Esophagus muscularis mucosa (tissue), 4 donors: Measurements from ENCODE around the gene KCNN1. TPM values are rescaled to one million over a fixed set of nuclear protein-coding genes. Genes with fewer than 3 reads are reported as not detected.

Experiments used
- DNase-seq: peaks from one replicate; pipeline ENCODE4 v3.0.0-alpha.2; 2017; ENCODE audit errors: extremely low spot score
- H3K27ac ChIP-seq, 4 donors: fragments of 200-600 bp; sonication (generic); replicated peaks in 1 of 4; 1 replicate in 3 of 4; 2 replicates in 1 of 4; pipeline ENCODE4 v1.5.1; 2016 to 2019; ENCODE audit warnings: mild to moderate bottlenecking in 1 of 4
- H3K27me3 ChIP-seq, 4 donors: fragments of 200-600 bp; sonication (generic); one replicate each; pipeline versions ENCODE4 v1.5.1 to v1.6.0; 2016 to 2019
- H3K36me3 ChIP-seq, 4 donors: fragments of 200-600 bp; sonication (generic); one replicate each; pipeline ENCODE4 v1.5.1; 2016 to 2019
- H3K4me1 ChIP-seq, 4 donors: fragments of 200-600 bp; sonication (generic); one replicate each; pipeline ENCODE4 v1.5.1; 2016 to 2019
- H3K4me3 ChIP-seq, 4 donors: fragments of 200-600 bp; sonication (generic); 1 replicate in 2 of 4; 2 replicates in 2 of 4; pipeline ENCODE4 v1.5.1; 2016 to 2019; ENCODE audit warnings: mild to moderate bottlenecking in 4 of 4, moderate library complexity in 1 of 4
- H3K9me3 ChIP-seq, 4 donors: fragments of 200-600 bp; sonication (generic); 1 replicate in 3 of 4; 2 replicates in 1 of 4; pipeline ENCODE4 v1.5.1; 2016 to 2019
- CTCF ChIP-seq, 3 experiments: fragments of 200-600 bp in 2 of 3; fragments of 450-650 bp in 1 of 3; sonication (generic) in 2 of 3; IDR thresholded peaks; one replicate each; pipeline ENCODE4 v1.5.1; 2017 to 2019; ENCODE audit warnings: antibody characterized with exemption in 3 of 3, mild to moderate bottlenecking in 2 of 3, moderate library complexity in 1 of 3
- EP300 ChIP-seq: sonication (generic); formaldehyde crosslinking; IDR thresholded peaks from one replicate; pipeline ENCODE4 v1.6.1; 2017; ENCODE audit warnings: antibody characterized with exemption
- POLR2A ChIP-seq: fragments of 450-650 bp; IDR thresholded peaks from one replicate; pipeline ENCODE4 v1.6.1; 2017; ENCODE audit warnings: antibody characterized with exemption, moderate library complexity, mild to moderate bottlenecking, low read depth
- POLR2AphosphoS5 ChIP-seq, 2 donors: sonication (generic); formaldehyde crosslinking; IDR thresholded peaks; one replicate each; pipeline ENCODE4 v1.6.1; 2017; ENCODE audit warnings: antibody characterized with exemption in 2 of 2
- WGBS: methylation state at CpG from one replicate; pipeline ENCODE4 v1.1.5; 2018; 5-methylcytosine and 5-hydroxymethylcytosine counted together
- intact Hi-C: fragments of 100-400 bp; cut with DNase I; formaldehyde crosslinking; loops from one replicate; pipeline ENCODE4 v1.15.1; 2023
- total RNA-seq, 4 donors: library from RNA; depleted of rRNA; stranded (reverse); fragments of >200 nt; gene quantifications; one replicate each; pipeline versions ENCODE4 v1.1.0 to v1.2.1, GENCODE V29; 2016

Gene KCNN1
- total RNA-seq, 4 donors from 2014 or later, result 0.17 to 0.23 TPM; not detected in 2

GRCh38 chr19:18017275-18018083 is 50.6 kb downstream of the KCNN1 start:
- WGBS, result 78% methylated on average over 13 of the region's 15 CpGs
- TF ChIP-seq CTCF (IDR thresholded peaks at IDR 0.05), result no peak
- peak; percentile 64 for TF ChIP-seq EP300
- TF ChIP-seq POLR2A, result no peak
- TF ChIP-seq POLR2AphosphoS5 (IDR thresholded peaks at IDR 0.05), result peak; percentile 42 to 54
- Histone ChIP-seq H3K4me3 (no peak overlapping the region), H3K36me3 (peaks cover 7 to 34% (median 29%) of the 10 kb centered on the region in 4 donors), H3K27me3 (no peaks in the 10 kb centered on the region), H3K4me1 (peaks cover 84 to 100% (median 85%) of the 10 kb centered on the region in 4 donors), H3K27ac (peak overlapping the region; percentile 75 to 85 (median 84)), H3K9me3 (no peaks in the 10 kb centered on the region)
- no peak for DNase-seq
- intact Hi-C loops, result no loop called here

- WGBS, result 46% methylated on average over 11 of the region's 16 CpGs
- H3K36me3 ChIP-seq, result peaks cover 0 to 4% (median 3%) of the 10 kb centered on the region in 4 donors
- no peaks in the 10 kb centered on the region for H3K27me3 ChIP-seq
- no peaks in the 10 kb centered on the region for H3K9me3 ChIP-seq
- intact Hi-C loops, result no loop called here
- peak overlapping the region in 1 of 4 donors; percentile 3 for H3K4me3 ChIP-seq
- peak overlapping the region; percentile 81 to 85 (median 84) for H3K27ac ChIP-seq
- peak; percentile 94 for DNase-seq
- TF ChIP-seq CTCF (IDR thresholded peaks at IDR 0.05) (peak; percentile 8 to 27 (median 17)), POLR2AphosphoS5 (IDR thresholded peaks at IDR 0.05) (peak; percentile 70 to 79), EP300 (peak; percentile 55), POLR2A (no peak)
- peaks cover 78 to 91% (median 85%) of the 10 kb centered on the region in 4 donors for H3K4me1 ChIP-seq
Observed at GRCh38 chr19:18020212-18021085, 53.5 kb downstream of the KCNN1 start.

- DNase-seq, result peak; percentile 95
- no peaks in the 10 kb centered on the region for H3K27me3 ChIP-seq
- WGBS, result 56% methylated on average over 6 of the region's 21 CpGs
Observed at GRCh38 chr19:18021121-18021755, 54.3 kb downstream of the KCNN1 start.

DNA sequence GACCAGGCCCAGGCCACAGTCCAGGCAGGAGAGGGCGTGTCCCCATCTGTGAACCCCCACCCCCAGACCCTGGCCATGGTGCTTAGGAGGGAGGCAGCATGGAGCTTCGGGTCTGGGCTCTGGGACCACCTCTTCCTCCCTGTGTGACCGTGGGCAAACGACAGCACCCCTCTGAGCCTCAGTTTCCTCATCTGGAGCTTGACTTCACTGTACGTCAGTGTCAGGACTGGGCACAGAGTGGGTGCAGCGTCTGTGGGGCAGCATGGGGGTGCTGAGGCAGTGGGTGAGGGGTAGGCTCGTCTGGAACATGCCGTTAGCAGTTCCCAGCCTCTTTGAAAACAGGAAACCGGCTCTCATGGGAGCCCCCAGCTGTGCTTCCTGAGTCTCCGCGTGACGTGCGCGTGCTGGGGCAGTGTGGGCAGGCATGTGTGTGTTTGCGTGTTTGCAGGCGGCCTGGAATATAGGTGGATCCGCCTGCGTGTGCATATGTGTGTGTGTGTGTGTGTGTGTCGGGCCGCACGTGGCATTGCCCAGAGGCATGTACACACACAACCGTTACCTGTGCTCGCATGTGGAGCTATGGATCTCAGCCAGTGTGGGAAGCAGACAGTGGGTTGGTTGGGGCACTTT is 56.8 kb downstream of the KCNN1 start:
- no peak for TF ChIP-seq POLR2A
- peak; percentile 75 to 87 for TF ChIP-seq POLR2AphosphoS5 (IDR thresholded peaks at IDR 0.05)
- peak; percentile 59 for TF ChIP-seq EP300
- Histone ChIP-seq H3K36me3 (no peaks in the 10 kb centered on the region), H3K4me3 (no peak overlapping the region), H3K9me3 (no peaks in the 10 kb centered on the region), H3K4me1 (peaks cover 57 to 65% (median 59%) of the 10 kb centered on the region in 4 donors), H3K27me3 (no peaks in the 10 kb centered on the region), H3K27ac (peak overlapping the region; percentile 81 to 85 (median 84))
- WGBS, result 70% methylated on average over 6 of the region's 23 CpGs
- intact Hi-C loops, result no loop called here
- peak; percentile 95 for DNase-seq

More at GRCh38 chr19:18021121-18021755, 54.3 kb downstream of the KCNN1 start:
- Histone ChIP-seq H3K4me3 (peak overlapping the region in 1 of 4 donors; percentile 25), H3K36me3 (no peaks in the 10 kb centered on the region), H3K4me1 (peaks cover 78 to 83% (median 82%) of the 10 kb centered on the region in 4 donors), H3K27ac (peak overlapping the region; percentile 81 to 85 (median 84)), H3K9me3 (no peaks in the 10 kb centered on the region)
- peak; percentile 48 to 74 for TF ChIP-seq POLR2AphosphoS5 (IDR thresholded peaks at IDR 0.05)
- TF ChIP-seq POLR2A, result no peak
- intact Hi-C loops, result no loop called here

GRCh38 chr19:18027151-18027550 is 60.2 kb downstream of the KCNN1 start:
- DNase-seq, result no peak
- no peak overlapping the region for H3K4me3 ChIP-seq
- TF ChIP-seq EP300 (no peak), CTCF (IDR thresholded peaks at IDR 0.05) (no peak), POLR2AphosphoS5 (IDR thresholded peaks at IDR 0.05) (no peak), POLR2A (no peak)
- H3K9me3 ChIP-seq, result no peaks in the 10 kb centered on the region
- no peaks in the 10 kb centered on the region for H3K36me3 ChIP-seq
- H3K27ac ChIP-seq, result no peak overlapping the region
- intact Hi-C loops, result no loop called here
- WGBS, result 92% methylated on average over 4 of the region's 4 CpGs
- no peaks in the 10 kb centered on the region for H3K27me3 ChIP-seq
- H3K4me1 ChIP-seq, result peaks cover 23 to 31% (median 28%) of the 10 kb centered on the region in 4 donors
